Activated naive CD4-positive, alpha-beta T cell treated with anti-CD3 and anti-CD28 coated beads, Interleukin-2, amount 50 U/mL, for 16 hours (primary cell): ENCODE data around the gene CAMK1D.
"Not testable (repeated sequence)": the region's sequence is repeated elsewhere in the genome, so short reads cannot be mapped to it uniquely, and the experiment has no call there.

Experiments
- DNase-seq: peaks from one replicate; pipeline ENCODE4 v3.0.0-alpha.2; 2020

CAMK1D gene

GRCh38 chr10:12730809-12731519 is 381.6 kb downstream of the CAMK1D start:
- no peak for DNase-seq

DNA sequence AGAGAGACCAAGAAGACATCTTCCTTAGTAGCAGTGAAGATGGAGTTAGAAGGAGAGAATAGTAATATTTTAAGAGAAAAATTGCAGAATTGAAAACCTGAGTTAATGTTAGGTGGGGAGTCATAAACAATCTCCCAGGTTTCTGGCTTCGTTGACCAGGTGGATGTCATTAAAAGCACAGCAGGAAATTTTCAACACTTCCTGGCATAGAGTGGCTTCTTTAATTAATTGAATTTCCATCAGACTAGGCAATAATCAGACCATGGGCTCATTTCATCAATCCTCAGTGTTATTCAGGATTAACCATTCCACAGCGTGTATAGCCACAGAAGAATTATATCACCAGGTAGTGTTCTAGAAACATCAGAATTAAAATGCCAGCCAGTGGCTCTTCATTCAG is 383.9 kb downstream of the CAMK1D start:
- no peak for DNase-seq

DNA sequence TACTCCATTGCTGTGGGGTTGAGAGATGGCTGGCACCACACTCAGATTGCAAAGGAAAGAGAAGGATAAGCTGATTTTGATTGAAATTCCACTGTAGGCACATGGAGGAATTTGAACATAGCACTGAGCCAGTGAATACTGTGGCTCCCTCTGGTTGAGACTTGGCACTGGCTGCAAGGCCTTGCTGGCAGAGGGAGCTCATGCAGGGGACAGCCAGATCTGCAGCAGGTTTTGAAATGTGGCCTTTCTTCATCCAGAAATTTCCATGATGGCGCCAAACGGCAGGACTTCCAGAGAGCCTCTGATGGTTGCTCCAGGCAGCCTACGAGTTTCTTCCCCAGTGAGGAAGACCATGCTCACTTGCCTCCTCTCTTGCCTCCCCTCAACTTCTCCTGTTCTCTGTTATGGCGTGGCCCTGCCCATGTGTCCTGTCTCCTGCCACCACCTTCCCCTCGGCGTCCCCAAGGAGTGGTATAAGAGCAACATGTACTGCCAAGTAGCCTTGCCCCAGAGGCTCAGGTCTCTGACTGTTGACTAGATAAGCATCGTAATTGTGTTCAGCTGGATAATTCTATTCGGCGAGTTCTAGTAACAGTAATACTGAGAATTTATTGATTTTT is 386.6 kb downstream of the CAMK1D start:
- no peak for DNase-seq

DNA sequence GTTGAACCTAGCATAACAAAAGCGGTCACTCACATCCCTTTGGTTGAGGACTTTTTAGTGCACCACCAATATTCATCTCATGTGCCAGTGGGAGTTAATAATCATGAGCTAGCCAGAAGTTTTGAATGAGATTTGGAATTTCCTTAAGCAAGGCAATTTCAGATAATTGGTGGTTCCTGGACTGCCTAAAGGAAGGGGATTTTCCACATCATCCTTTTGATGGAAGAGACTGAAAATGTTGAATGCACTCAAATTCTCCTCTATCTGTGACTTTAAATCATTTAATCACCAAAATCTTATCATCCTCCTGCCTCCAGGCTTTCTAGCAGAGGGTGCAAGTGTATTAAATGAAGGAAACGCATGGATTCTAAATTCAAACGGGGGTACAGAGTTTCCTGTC is 391.5 kb downstream of the CAMK1D start:
- no peak for DNase-seq

GRCh38 chr10:12741360-12741804 is 392.0 kb downstream of the CAMK1D start:
- no peak for DNase-seq

DNA sequence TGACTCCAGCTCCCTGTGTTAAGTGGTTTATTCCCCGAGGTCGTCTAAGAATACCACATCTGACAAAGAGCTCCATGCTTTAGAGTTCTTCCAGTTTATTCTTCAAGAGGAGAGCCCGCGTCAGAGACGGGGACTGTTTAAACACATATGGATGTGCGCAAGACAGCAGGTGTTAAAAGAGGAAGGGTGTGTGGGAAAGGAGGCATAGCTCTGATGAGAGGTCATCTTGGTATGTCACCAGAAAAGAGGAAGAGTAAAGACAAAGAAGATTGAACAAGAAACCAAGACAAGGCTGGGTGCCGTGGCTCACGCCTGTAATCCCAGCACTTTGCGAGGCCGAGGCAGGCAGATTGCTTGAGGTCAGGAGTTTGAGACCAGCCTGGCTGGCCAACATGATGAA is 393.4 kb downstream of the CAMK1D start:
- DNase-seq, result no peak

DNA sequence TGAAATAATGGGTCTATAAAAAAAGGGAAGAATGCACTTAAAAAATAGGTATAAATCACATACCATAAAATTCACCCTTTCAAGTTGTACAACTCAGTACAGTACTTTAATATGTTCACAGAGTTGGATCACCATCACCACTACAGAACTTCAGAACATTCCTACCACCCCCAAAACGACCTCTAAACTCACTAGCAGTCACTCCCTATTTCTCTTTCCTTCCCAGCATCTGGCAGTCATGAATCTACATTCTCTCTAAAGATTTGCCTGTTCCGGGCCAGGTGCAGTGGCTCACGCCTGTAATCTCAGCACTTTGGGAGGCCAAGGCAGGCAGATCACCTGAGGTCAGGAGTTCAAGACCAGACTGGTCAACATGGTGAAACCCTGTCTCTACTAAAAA is 394.1 kb downstream of the CAMK1D start:
- DNase-seq, result not testable (repeated sequence)

GRCh38 chr10:12743941-12744340 is 394.6 kb downstream of the CAMK1D start:
- no peak for DNase-seq

- no peak for DNase-seq
These were observed 398.8 kb downstream of the CAMK1D start for GRCh38 chr10:12748186-12748585.

- no peak for DNase-seq
These were observed 400.6 kb downstream of the CAMK1D start for GRCh38 chr10:12749760-12750478.

DNA sequence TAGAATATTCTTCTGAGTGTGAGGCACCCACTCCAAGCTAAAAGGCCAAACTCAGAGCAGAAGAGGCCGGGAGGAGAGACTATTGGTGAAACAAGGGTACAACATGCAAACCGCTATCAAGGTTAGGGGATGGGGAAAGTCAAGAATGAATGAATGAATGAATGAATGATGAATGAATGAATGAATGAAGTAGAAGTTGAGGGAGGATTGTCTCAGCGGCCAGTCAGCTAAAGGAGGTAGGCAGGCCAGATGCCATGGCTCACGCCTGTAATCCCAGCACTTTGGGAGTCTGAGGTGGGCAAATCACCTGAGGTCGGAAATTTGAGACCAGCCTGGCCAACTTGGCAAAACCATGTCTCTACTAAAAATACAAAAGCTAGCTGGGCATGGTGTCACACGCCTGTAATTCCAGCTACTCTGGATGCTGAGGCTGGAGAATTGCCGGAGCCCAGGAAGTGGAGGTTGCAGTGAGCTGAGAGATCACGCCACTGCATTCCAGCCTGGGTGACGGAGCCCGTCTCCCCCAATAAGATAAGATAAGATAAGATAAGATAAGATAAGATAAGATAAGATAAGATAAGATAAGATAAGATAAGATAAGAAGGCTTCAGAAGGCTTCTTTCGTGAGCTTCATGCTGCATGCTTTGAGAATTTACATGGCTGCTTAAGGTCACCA is 401.3 kb downstream of the CAMK1D start:
- no peak for DNase-seq

DNA sequence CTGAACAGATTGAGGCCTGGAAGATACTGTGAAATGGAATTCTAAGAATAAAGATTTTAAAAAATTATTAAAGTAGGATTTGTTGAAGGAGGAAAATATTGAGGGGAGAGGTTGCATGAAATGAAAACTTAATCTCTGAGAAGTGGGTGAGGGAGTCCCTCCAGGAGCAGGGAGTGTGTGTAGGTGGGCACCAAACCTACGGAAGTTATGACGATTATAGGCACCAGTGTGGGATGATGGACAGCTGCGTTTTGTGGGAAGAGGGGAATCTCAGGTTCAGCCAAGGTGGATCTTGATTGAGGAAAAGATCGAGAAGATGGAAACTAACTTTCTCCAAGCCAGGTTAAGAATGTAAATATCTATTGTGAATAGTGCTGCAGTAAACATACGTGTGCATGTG is 405.7 kb downstream of the CAMK1D start:
- no peak for DNase-seq

- no peak for DNase-seq
These were observed 408.0 kb downstream of the CAMK1D start for GRCh38 chr10:12757351-12757750.

DNA sequence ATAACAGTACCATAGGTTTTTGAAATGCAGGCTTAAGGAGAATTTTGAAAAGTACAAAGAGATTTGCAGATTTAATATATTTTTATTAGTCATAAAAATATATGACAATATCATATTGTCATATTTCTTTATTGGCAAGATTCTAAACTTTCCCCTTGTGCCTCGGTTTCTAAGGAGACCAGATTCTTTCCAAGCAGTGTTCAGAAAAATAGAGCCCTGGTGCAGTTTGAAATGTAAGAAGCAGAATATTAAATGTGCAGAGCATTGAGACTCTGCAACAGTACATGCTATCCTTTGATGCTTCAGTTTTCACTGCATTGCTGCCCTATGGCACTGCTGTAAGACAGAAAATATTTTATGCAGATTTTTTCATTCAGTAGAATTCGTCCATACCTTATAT is 408.9 kb downstream of the CAMK1D start:
- no peak for DNase-seq

DNA sequence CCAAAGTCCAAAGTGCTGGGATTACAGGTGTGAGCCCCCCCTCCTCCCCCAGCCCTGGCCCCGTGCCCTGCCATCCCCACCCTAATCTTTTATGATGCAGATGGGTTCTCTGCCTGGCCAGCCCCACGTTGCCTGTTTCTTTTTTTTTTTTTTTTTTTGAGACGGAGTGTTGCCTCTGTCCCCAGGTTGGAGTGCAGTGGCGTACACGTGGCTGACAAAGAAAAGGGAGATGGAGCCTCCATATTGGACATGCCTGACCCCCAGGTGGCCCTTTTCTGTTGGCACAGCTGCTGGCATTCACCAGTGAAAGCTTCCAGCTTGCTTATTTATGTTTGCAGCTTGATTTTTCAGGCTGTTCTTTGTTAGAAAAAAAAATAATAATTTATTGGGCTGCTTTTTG is 416.9 kb downstream of the CAMK1D start:
- no peak for DNase-seq

GRCh38 chr10:12768156-12769100 is 419.1 kb downstream of the CAMK1D start:
- no peak for DNase-seq

DNA sequence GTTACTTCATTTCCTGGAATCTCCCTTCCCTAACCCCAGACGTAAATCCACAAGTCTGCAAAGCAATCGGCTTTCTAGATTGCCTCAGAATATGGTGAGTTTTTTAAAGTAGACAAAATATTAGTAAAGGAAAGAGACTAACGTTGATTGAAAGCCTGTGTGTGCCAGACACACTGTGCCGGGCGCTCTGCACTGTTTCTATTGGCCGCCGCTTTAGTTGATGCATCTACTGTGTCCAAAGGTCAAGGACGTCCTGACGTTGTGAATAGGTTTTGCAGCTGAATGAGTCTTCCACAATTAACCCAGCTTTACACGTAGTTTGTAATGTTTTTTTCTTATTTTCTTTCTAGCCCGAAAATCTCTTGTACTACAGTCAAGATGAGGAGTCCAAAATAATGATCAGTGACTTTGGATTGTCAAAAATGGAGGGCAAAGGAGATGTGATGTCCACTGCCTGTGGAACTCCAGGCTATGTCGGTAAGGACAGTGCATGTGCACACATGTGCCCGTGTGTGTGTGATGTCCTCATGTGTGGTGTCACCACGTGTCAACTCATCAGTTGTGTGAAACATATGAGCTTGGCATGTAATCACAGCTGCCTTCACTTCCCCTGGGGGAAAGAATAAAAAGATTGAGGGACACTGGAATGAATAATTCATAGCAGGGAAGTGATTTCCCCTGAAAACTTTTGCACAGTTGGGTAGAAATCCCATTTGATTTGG is 420.1 kb downstream of the CAMK1D start:
- DNase-seq, result no peak

GRCh38 chr10:12771981-12772760 is 422.8 kb downstream of the CAMK1D start:
- DNase-seq, result no peak

- no peak for DNase-seq
These were observed 423.6 kb downstream of the CAMK1D start for GRCh38 chr10:12772797-12773587.
